HepG2 (cell line): ENCODE measurements around the gene ADGRG1. TPM values are rescaled to one million over a fixed set of nuclear protein-coding genes. Genes with fewer than 3 reads are reported as not detected.

Experiments
- CBX2 ChIP-seq, 2 experiments: fragments of 200-600 bp in 1 of 2; sonication (generic); formaldehyde crosslinking in 1 of 2; IDR thresholded peaks; 2 replicates each; pipeline versions ENCODE4 v1.7.0 to v1.8.1; 2018 to 2022; ENCODE audit warnings: low read depth in 2 of 2, low read length in 1 of 2, mild to moderate bottlenecking in 1 of 2, missing genetic modification reagents in 1 of 2
- EEA1 ChIP-seq: sonication (generic); formaldehyde crosslinking; IDR thresholded peaks from 2 replicates; pipeline ENCODE4 v1.5.1; 2020; ENCODE audit warnings: mild to moderate bottlenecking, missing genetic modification reagents, borderline replicate concordance
- MAFG ChIP-seq: sonication (generic); formaldehyde crosslinking; IDR thresholded peaks from 2 replicates; pipeline ENCODE4 v1.5.1; 2020; ENCODE audit warnings: mild to moderate bottlenecking, missing genetic modification reagents
- MEIS2 ChIP-seq: sonication (generic); formaldehyde crosslinking; IDR thresholded peaks from 2 replicates; pipeline ENCODE4 v1.9.0; 2021; ENCODE audit warnings: mild to moderate bottlenecking, missing genetic modification reagents
- NFKBIZ ChIP-seq: IDR thresholded peaks from 2 replicates; pipeline ENCODE4 v1.6.1; 2018; ENCODE audit warnings: missing genetic modification reagents, missing compliant biosample characterization
- NR2C2 ChIP-seq: sonication (generic); formaldehyde crosslinking; IDR thresholded peaks from 2 replicates; pipeline ENCODE4 v1.4.0; 2020; ENCODE audit warnings: missing genetic modification reagents, mild to moderate bottlenecking, moderate library complexity, borderline replicate concordance
- PITX1 ChIP-seq: sonication (generic); formaldehyde crosslinking; IDR thresholded peaks from 2 replicates; pipeline ENCODE4 v1.5.1; 2020; ENCODE audit warnings: mild to moderate bottlenecking, missing genetic modification reagents
- REXO4 ChIP-seq: sonication (generic); formaldehyde crosslinking; IDR thresholded peaks from 2 replicates; pipeline ENCODE4 v1.8.0; 2022; ENCODE audit warnings: missing genetic modification reagents, mild to moderate bottlenecking, borderline replicate concordance
- TEF ChIP-seq: sonication (generic); formaldehyde crosslinking; IDR thresholded peaks from 2 replicates; pipeline ENCODE4 v1.5.0; 2020; ENCODE audit warnings: missing genetic modification reagents
- ZBTB8A ChIP-seq: sonication (generic); formaldehyde crosslinking; IDR thresholded peaks from 2 replicates; pipeline ENCODE4 v1.4.0; 2020; ENCODE audit warnings: mild to moderate bottlenecking, low read depth, missing genetic modification reagents, borderline replicate concordance
- ZNF142 ChIP-seq: sonication (generic); formaldehyde crosslinking; IDR thresholded peaks from 2 replicates; pipeline ENCODE4 v1.4.0; 2020; ENCODE audit warnings: missing genetic modification reagents
- ZNF30 ChIP-seq: sonication (generic); formaldehyde crosslinking; IDR thresholded peaks from 2 replicates; pipeline ENCODE4 v1.5.0; 2020; ENCODE audit warnings: mild to moderate bottlenecking, missing genetic modification reagents
- ZNF547 ChIP-seq: sonication (generic); formaldehyde crosslinking; IDR thresholded peaks from 2 replicates; pipeline ENCODE4 v1.5.1; 2020; ENCODE audit warnings: mild to moderate bottlenecking, missing genetic modification reagents
- ZNF644 ChIP-seq: IDR thresholded peaks from 2 replicates; pipeline ENCODE4 v1.6.1; 2016; ENCODE audit warnings: low read depth
- ZNF780A ChIP-seq: sonication (generic); formaldehyde crosslinking; IDR thresholded peaks from 2 replicates; pipeline ENCODE4 v1.8.0; 2022; ENCODE audit warnings: mild to moderate bottlenecking, missing genetic modification reagents, moderate library complexity
- ZNF841 ChIP-seq: sonication (generic); formaldehyde crosslinking; IDR thresholded peaks from 2 replicates; pipeline ENCODE4 v1.8.1; 2023; ENCODE audit warnings: missing genetic modification reagents, borderline replicate concordance
- polyA plus RNA-seq, 8 experiments: library from polyadenylated mRNA; depleted of rRNA in 3 of 8; stranded (reverse) in 7 of 8; unstranded in 1 of 8; fragments of >200 nt; fragmentation: Illumina TruSeq in 4 of 8; extraction: Trizol in 4 of 8; gene quantifications; 2 replicates each; pipeline versions ENCODE4 v1.2.1 to v1.2.3, GENCODE V29; 2011 to 2016; ENCODE audit warnings: low read depth in 4 of 8, missing spikeins in 1 of 8, mixed read lengths in 1 of 8; ENCODE audit not compliant: insufficient read depth in 1 of 8
- total RNA-seq, 5 experiments: library from RNA; depleted of rRNA; stranded (reverse); fragments of >200 nt; fragmentation: Illumina TruSeq; extraction: Trizol; gene quantifications; 2 replicates each; pipeline ENCODE4 v1.2.3, GENCODE V29; 2016; ENCODE audit warnings: low read depth in 1 of 5
- TF ChIP-seq, protein P1 (sequence below): sonication (generic); formaldehyde crosslinking; IDR thresholded peaks from 2 replicates; pipeline ENCODE4 v1.5.0; 2020; ENCODE audit warnings: mild to moderate bottlenecking, missing genetic modification reagents, borderline replicate concordance
- TF ChIP-seq, protein P2 (sequence below): sonication (generic); formaldehyde crosslinking; IDR thresholded peaks from 2 replicates; pipeline ENCODE4 v1.4.0; 2020; ENCODE audit warnings: missing genetic modification reagents

The ADGRG1 gene
- total and polyA plus RNA-seq, 2 of the 13 experiments (the other 11 are each of a cell fraction or from before 2014, with no cell fraction given), result 2.7 to 5.9 TPM

- TF ChIP-seq NR2C2 (CRISPR knock-in tag) (no peak), ZNF142 (CRISPR knock-in tag) (no peak), EEA1 (CRISPR knock-in tag) (no peak), MEIS2 (CRISPR knock-in tag) (no peak; the same call in 1 of the 2 replicates), REXO4 (CRISPR knock-in tag) (no peak), MAFG (no peak), PITX1 (CRISPR knock-in tag) (no peak), ZNF30 (CRISPR knock-in tag) (no peak), ZNF780A (no peak), ZNF547 (no peak), NFKBIZ (CRISPR knock-in tag) (no peak), ZNF644 (CRISPR knock-in tag) (no peak), TEF (CRISPR knock-in tag) (no peak), CBX2 (IDR thresholded peaks at IDR 0.05; ENCODE audit: low read depth, low read length) (no peak), CBX2 (CRISPR knock-in tag; IDR thresholded peaks at IDR 0.05; ENCODE audit: low read depth) (no peak), ZBTB8A (CRISPR knock-in tag) (no peak), ZNF841 (CRISPR knock-in tag) (no peak)
- TF ChIP-seq, protein P1, sequence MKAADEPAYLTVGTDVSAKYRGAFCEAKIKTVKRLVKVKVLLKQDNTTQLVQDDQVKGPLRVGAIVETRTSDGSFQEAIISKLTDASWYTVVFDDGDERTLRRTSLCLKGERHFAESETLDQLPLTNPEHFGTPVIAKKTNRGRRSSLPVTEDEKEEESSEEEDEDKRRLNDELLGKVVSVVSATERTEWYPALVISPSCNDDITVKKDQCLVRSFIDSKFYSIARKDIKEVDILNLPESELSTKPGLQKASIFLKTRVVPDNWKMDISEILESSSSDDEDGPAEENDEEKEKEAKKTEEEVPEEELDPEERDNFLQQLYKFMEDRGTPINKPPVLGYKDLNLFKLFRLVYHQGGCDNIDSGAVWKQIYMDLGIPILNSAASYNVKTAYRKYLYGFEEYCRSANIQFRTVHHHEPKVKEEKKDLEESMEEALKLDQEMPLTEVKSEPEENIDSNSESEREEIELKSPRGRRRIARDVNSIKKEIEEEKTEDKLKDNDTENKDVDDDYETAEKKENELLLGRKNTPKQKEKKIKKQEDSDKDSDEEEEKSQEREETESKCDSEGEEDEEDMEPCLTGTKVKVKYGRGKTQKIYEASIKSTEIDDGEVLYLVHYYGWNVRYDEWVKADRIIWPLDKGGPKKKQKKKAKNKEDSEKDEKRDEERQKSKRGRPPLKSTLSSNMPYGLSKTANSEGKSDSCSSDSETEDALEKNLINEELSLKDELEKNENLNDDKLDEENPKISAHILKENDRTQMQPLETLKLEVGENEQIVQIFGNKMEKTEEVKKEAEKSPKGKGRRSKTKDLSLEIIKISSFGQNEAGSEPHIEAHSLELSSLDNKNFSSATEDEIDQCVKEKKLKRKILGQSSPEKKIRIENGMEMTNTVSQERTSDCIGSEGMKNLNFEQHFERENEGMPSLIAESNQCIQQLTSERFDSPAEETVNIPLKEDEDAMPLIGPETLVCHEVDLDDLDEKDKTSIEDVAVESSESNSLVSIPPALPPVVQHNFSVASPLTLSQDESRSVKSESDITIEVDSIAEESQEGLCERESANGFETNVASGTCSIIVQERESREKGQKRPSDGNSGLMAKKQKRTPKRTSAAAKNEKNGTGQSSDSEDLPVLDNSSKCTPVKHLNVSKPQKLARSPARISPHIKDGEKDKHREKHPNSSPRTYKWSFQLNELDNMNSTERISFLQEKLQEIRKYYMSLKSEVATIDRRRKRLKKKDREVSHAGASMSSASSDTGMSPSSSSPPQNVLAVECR (CRISPR knock-in tag), result peak; percentile 29; the same call in 1 of the 2 replicates
- TF ChIP-seq, protein P2, sequence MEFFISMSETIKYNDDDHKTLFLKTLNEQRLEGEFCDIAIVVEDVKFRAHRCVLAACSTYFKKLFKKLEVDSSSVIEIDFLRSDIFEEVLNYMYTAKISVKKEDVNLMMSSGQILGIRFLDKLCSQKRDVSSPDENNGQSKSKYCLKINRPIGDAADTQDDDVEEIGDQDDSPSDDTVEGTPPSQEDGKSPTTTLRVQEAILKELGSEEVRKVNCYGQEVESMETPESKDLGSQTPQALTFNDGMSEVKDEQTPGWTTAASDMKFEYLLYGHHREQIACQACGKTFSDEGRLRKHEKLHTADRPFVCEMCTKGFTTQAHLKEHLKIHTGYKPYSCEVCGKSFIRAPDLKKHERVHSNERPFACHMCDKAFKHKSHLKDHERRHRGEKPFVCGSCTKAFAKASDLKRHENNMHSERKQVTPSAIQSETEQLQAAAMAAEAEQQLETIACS, result 0 out of 2 replicates have a peak, but pooled peaks have one; percentile 19
Observed at GRCh38 chr16:57701759-57702371, 73.4 kb downstream of the ADGRG1 start (continued).
